ENCODE measurements around the gene ATP2A3. TPM values are rescaled to one million over a fixed set of nuclear protein-coding genes. Genes with fewer than 3 reads are reported as not detected.

ATP2A3 gene
- total RNA-seq, 1 experiment from 2014 or later, result 8.2 TPM

DNA sequence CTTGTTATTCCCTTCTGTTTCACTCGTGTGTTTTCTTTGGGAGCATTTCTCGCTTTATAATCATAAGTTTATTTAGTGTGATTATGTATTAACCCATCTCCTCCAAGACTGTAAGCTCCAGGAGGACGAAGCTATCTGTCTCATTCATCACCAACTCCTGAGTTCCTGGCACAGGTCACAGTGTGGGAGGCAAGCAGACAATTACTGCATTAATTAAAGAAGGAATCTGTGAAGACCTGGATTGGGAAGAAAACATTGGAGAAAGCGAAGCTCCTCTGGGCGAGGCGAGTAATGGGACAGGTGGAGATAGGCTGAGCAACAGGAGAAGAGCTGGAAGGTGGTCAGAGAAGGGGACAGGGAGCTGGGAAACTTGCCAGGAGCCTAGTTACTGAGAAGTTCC is 63.6 kb downstream of the ATP2A3 start:
- Histone ChIP-seq H3K27me3 (replicated peaks; ENCODE audit: control insufficient read depth, insufficient read depth, low read length) (no peaks in the 10 kb centered on the region), H3K4me1 (no peaks in the 10 kb centered on the region), H3K9me3 (no peaks in the 10 kb centered on the region), H3K36me3 (ENCODE audit: control insufficient read depth, insufficient read depth, low read length) (no peaks in the 10 kb centered on the region), H3K4me3 (ENCODE audit: low read depth, low read length) (no peak overlapping the region)
- Mint-ChIP-seq H3K9me3 (ENCODE audit: unreplicated experiment) (no peaks in the 10 kb centered on the region), H3K4me3 (ENCODE audit: unreplicated experiment) (no peak overlapping the region), H3K27ac (ENCODE audit: unreplicated experiment) (no peak overlapping the region), H3K36me3 (ENCODE audit: insufficient read depth, unreplicated experiment) (no peaks in the 10 kb centered on the region), H3K27me3 (ENCODE audit: insufficient read depth, unreplicated experiment) (no peaks in the 10 kb centered on the region), H3K4me1 (ENCODE audit: low read depth, unreplicated experiment) (no peaks in the 10 kb centered on the region)
- BruUV-seq (replicated peaks), result no TSS peak
- TF ChIP-seq, protein P1, sequence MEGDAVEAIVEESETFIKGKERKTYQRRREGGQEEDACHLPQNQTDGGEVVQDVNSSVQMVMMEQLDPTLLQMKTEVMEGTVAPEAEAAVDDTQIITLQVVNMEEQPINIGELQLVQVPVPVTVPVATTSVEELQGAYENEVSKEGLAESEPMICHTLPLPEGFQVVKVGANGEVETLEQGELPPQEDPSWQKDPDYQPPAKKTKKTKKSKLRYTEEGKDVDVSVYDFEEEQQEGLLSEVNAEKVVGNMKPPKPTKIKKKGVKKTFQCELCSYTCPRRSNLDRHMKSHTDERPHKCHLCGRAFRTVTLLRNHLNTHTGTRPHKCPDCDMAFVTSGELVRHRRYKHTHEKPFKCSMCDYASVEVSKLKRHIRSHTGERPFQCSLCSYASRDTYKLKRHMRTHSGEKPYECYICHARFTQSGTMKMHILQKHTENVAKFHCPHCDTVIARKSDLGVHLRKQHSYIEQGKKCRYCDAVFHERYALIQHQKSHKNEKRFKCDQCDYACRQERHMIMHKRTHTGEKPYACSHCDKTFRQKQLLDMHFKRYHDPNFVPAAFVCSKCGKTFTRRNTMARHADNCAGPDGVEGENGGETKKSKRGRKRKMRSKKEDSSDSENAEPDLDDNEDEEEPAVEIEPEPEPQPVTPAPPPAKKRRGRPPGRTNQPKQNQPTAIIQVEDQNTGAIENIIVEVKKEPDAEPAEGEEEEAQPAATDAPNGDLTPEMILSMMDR (IDR thresholded peaks at IDR 0.05; ENCODE audit: insufficient read depth in 1 of 2, low read depth in 1 of 2, low read length in 1 of 2, severe bottlenecking in 1 of 2, unreplicated experiment in 1 of 2), result no peak
- ChIA-PET POLR2A (no interaction called here), CTCF (no interaction called here)
- DNase-seq, result no peak
- intact Hi-C loops (cut with micrococcal nuclease; ENCODE audit: unreplicated experiment), result no loop called here

DNA sequence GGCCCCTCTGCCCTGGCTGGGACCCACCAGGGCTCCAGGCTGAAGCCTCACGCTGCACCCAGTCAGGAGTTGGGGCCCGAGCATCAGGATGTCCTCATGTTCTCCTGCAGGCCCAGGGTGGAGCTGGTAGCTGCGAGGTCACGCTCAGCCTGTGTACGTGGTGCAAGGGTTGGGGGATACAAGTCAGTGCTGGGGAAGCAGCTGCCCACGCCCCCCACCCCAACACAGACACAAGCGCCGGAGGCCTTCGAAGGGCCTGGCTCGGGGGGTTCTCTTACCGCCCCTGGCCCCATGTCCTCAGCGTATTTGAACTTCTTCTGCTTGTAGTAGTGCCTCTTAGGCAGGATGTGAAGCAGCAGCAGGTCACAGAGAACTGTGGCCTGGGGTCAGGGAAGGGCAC is 66.5 kb downstream of the ATP2A3 start:
- Histone ChIP-seq H3K36me3 (ENCODE audit: control insufficient read depth, insufficient read depth, low read length) (no peaks in the 10 kb centered on the region), H3K9me3 (no peaks in the 10 kb centered on the region), H3K4me1 (peaks cover 7% of the 10 kb centered on the region; the same call in 1 of the 2 replicates), H3K4me3 (ENCODE audit: low read depth, low read length) (no peak overlapping the region), H3K27me3 (replicated peaks; ENCODE audit: control insufficient read depth, insufficient read depth, low read length) (no peaks in the 10 kb centered on the region)
- ChIA-PET POLR2A (no interaction called here), CTCF (interaction anchor here (0.6 kb wide), 1 partner anchor 554 kb away, joined by 3 read pairs; no protein-coding TSS in a partner anchor)
- no peaks in the 10 kb centered on the region for H3K36me3 Mint-ChIP-seq (ENCODE audit: insufficient read depth, unreplicated experiment)
- intact Hi-C loops (cut with micrococcal nuclease; ENCODE audit: unreplicated experiment), result no loop called here
- no TSS peak for BruUV-seq (replicated peaks)
- H3K27ac Mint-ChIP-seq (ENCODE audit: unreplicated experiment), result no peak overlapping the region
- no peaks in the 10 kb centered on the region for H3K9me3 Mint-ChIP-seq (ENCODE audit: unreplicated experiment)
- no peak for DNase-seq
- TF ChIP-seq, protein P1 (IDR thresholded peaks at IDR 0.05; ENCODE audit: insufficient read depth in 1 of 2, low read depth in 1 of 2, low read length in 1 of 2, severe bottlenecking in 1 of 2, unreplicated experiment in 1 of 2), result no peak
- H3K4me1 Mint-ChIP-seq (ENCODE audit: low read depth, unreplicated experiment), result peaks cover 9% of the 10 kb centered on the region
- no peaks in the 10 kb centered on the region for H3K27me3 Mint-ChIP-seq (ENCODE audit: insufficient read depth, unreplicated experiment)
- H3K4me3 Mint-ChIP-seq (ENCODE audit: unreplicated experiment), result no peak overlapping the region

DNA sequence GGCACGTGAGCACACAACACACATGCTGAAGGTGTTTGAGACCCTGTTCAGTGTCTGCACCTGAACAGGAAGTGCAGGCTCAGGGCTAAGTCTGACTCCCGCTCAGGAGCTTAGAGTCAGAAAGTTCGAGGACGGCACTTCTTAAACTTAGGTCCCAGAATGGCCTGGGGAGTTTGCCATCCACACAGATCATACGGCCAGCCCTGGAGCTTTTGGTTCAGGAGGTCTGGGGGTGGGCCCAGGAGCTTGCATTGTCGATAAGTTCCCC is 67.3 kb downstream of the ATP2A3 start:
- TF ChIP-seq, protein P1 (IDR thresholded peaks at IDR 0.05; ENCODE audit: insufficient read depth in 1 of 2, low read depth in 1 of 2, low read length in 1 of 2, severe bottlenecking in 1 of 2, unreplicated experiment in 1 of 2), result no peak
- Mint-ChIP-seq H3K9me3 (ENCODE audit: unreplicated experiment) (no peaks in the 10 kb centered on the region), H3K4me3 (ENCODE audit: unreplicated experiment) (no peak overlapping the region), H3K36me3 (ENCODE audit: insufficient read depth, unreplicated experiment) (peaks cover 2% of the 10 kb centered on the region), H3K4me1 (ENCODE audit: low read depth, unreplicated experiment) (peaks cover 9% of the 10 kb centered on the region), H3K27me3 (ENCODE audit: insufficient read depth, unreplicated experiment) (no peaks in the 10 kb centered on the region), H3K27ac (ENCODE audit: unreplicated experiment) (no peak overlapping the region)
- DNase-seq, result no peak
- no peaks in the 10 kb centered on the region for H3K36me3 ChIP-seq (ENCODE audit: control insufficient read depth, insufficient read depth, low read length)
- H3K4me3 ChIP-seq (ENCODE audit: low read depth, low read length), result no peak overlapping the region
- no peaks in the 10 kb centered on the region for H3K9me3 ChIP-seq
- H3K4me1 ChIP-seq, result peaks cover 7% of the 10 kb centered on the region; the same call in 1 of the 2 replicates
- intact Hi-C loops (cut with micrococcal nuclease; ENCODE audit: unreplicated experiment), result no loop called here
- H3K27me3 ChIP-seq (replicated peaks; ENCODE audit: control insufficient read depth, insufficient read depth, low read length), result no peaks in the 10 kb centered on the region
- ChIA-PET POLR2A (no interaction called here), CTCF (no interaction called here)
- BruUV-seq (replicated peaks), result no TSS peak

Measured in Caco-2 (cell line).